Measurements from ENCODE around the gene SIRPB1.
"Not testable (repeated sequence)": the region's sequence is repeated elsewhere in the genome, so short reads cannot be mapped to it uniquely, and the experiment has no call there.

The SIRPB1 gene

DNA sequence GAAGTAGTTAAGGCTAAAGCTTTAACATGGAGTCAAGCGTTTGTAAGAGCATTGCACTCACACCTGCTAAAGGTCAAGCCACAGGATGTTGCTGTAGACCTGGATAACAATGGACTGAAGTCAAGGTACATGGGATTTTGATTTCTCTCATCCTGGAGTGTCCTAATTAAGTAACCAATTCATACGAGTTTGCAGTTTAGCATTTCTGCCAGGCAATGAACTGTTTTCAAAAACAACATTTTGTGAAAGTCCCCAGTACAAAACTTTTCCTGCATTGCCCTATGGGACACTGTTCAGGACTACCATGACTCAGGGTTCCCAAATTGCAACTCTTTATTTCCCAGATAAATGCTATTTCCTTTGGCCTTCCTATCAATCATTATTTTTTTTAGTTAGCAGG, 17.4 kb upstream of the SIRPB1 start:
- DNase-seq (ENCODE audit: low read depth in 4 of 4, low spot score in 1 of 4) = no peak

DNA sequence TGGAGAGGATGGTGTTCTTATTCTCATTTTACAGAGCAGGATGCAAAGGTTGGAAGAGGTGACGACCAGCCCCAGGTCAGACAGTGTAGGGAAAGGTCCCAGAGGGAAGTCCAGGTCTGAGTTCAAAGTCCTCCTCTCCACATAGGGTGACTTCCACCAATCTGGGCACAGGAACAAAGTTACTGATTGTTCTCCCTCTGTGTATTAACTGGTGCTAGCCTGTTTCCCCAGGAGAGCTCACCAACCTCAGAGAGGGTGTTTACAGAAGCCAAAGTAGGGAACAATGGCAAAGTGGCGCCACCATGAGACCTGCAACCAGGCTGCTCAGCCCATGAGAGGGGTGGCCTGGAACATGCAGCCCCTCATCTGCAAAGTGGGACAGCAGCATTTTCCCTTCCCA, 16.8 kb upstream of the SIRPB1 start:
- no peak for DNase-seq (ENCODE audit: low read depth in 4 of 4, low spot score in 1 of 4)

DNA sequence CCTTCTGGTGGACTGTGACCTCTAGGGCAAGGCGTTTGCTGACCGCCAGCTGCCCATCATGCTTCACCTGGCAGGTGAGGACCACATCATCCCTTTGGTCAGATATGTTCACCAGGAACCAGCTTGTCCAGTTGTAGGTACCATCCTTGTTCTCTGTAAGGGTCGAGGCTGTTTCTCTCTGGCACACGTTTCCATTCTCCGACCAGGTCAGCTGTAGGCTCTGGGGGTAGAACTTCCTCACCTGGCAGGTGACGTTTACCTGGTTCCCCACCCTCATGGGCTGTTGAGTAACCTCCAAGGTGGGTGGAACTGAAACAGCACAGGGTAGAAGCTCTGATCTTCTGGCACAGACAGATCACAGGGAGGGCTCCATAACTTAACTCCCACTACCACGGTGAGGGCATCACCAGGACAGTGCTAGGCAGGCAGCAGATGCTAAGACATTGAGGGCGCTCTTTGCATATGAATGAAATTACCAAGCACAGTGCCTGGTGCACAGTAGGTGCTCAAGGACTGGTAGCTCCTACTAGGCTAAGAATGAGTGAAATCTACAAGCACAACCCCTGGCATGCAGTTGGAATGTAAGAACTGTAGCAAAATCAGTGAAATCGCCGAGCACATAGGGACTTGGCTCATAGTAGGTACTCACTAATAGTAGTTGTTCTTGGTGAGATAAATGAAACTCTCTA, 15.6 kb upstream of the SIRPB1 start:
- DNase-seq (ENCODE audit: low read depth in 4 of 4, low spot score in 1 of 4) = no peak

DNA sequence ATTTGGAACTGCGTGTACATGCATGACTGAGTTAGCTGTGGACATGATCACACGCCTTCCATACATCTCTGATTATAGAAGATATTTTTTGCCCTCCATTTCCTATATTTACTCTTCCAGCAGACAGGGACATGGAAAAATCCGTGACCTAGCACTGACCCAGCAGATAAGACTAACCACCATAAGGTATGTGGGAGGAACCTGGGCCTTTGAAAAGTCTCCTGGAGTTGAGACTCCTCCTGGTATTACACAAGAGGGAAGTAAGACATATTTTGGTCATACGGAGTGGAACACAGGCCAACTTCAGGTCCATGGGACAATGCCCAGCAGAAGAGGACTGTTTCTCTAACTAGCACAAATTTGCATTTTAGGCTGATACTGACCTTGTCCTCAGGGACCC, 13.7 kb upstream of the SIRPB1 start:
- DNase-seq (ENCODE audit: low read depth in 4 of 4, low spot score in 1 of 4) = no peak

DNA sequence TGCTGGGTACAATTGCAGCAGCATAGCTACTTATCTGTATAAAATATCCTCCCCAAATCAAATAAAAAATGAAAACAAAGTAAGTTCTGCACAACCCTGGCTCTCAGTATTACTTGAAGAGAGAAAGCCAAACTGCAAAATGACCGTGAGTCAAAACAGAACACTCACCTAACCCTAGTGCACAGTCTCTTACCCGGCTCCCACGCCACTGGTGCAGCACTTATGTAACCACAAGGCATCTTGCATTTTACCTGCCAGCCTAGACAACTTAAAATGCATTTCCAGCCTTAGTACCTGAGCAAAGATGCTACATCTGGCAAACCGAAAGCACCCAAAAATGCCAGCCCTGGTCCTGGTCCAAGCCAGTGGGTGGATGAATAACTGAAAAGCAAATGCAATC, 12.4 kb upstream of the SIRPB1 start:
- DNase-seq (ENCODE audit: low read depth in 4 of 4, low spot score in 1 of 4) = peak in 1 of 4 experiments; percentile 30

DNA sequence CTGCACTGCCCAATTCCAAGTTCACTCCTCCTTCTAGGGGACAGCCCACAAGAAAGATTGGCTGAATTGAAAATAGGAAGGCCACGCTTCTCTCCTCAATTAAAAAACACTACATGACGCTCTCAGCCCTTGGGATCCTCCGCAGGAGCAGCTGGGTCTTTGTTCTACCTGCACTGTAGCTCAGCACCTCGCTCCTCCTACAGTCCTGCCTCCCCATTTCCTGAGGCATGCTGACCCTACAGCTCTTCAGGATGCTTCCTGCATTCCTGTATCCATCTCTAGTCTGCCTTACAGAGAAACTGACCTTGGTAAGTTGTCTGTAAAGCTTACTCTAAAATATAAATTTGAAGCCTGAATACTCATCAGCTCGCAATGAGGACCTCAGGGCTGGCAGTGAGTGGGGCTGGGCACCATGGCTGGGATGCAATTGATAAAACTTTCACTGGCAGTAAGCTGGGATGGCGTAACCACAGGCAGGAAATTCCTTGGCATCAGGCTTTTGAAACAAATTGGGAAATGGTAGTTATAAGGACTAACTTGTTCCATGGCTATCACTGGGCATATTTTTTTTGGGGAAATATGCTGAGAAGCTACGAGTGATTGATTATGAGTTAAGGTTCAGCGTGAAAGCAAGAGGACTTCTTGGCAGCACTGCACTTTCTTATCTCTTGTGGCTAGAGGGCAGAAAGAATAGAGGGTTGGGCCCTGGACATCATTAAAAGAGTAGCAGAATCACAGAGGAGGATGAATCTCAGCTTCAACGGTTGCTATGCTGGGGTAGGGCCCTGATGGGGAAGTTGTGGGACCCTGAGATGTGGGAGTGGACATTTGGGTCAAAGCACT, 11.7 kb upstream of the SIRPB1 start:
- no peak for DNase-seq (ENCODE audit: low read depth in 4 of 4, low spot score in 1 of 4)

DNA sequence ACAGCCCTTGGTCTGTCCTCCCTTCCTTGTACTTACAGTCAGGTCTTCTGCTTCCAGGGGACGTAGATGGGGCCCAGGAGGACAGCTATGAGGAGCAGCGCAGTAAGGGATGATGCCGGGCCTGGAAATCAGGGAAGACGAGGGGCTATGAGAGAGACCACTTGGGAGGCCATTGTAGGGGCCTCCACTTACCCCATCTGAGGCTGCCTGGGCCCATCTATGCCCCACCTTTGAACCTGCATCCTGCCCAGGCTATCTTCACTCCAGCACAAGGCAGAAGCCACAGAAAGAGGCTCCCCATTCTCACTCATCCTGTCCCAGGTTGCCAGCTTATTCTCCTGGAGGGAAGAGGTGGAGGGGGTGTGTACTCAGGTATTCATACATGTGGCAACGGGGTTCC, 10.4 kb upstream of the SIRPB1 start:
- DNase-seq (ENCODE audit: low read depth in 4 of 4, low spot score in 1 of 4) = no peak

DNA sequence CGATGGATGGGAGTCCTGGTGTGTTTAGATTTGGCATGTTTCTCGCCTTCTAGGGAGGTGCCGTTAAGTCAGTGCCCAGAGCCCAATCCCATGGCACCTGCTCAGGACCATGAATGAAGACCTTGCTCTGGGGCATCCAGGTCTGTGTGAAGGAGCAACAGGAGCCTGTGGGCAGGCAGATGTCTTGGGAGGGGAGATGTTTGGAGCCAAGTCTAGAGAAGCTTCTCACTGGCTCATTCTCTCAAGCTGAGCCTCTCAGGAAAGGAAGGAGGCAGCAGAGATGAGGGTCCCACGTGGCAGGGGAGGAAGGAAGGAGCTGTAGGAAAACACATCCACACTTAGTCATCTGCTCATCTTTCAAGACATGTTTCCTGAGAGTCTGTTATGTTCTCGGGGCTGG, 9.5 kb upstream of the SIRPB1 start:
- DNase-seq (ENCODE audit: low read depth in 4 of 4, low spot score in 1 of 4) = no peak

DNA sequence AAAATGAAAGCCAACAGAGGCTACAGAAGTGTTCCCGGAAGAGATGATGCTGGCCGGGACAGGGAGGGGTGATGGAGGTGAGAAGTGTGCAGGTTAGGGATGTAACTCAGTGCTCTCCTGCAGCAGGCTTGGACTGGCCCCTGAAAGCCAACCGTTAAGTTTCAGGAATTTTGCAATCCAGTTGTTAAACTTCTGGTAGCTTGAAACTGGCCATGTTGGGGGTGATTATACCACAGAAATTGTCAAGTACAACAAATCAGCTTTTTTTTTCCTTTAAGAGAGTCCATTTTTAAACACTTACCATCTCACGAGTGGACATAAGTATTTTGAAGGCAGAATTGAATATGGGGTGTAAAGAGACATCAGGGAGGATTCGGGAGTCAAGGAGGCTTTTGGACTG, 8.8 kb upstream of the SIRPB1 start:
- no peak for DNase-seq (ENCODE audit: low read depth in 4 of 4, low spot score in 1 of 4)

DNA sequence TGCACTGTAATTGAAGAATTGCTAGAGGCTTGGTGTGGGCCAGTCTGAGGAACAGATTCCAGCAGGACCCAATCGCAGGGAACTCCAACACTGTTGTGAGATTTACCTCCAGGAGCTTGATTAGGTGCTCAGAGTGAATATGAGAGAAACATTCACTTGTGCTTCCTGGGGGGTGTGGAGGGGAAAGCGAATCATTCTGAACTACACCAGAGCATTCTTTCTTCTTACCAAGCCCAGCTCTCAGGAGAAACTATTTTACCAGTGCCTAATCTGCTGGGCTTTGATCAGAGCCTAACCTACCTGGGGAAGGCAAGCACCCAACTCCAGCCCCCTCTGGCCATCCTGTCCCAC, 7.4 kb upstream of the SIRPB1 start:
- no peak for DNase-seq (ENCODE audit: low read depth in 4 of 4, low spot score in 1 of 4)

DNA sequence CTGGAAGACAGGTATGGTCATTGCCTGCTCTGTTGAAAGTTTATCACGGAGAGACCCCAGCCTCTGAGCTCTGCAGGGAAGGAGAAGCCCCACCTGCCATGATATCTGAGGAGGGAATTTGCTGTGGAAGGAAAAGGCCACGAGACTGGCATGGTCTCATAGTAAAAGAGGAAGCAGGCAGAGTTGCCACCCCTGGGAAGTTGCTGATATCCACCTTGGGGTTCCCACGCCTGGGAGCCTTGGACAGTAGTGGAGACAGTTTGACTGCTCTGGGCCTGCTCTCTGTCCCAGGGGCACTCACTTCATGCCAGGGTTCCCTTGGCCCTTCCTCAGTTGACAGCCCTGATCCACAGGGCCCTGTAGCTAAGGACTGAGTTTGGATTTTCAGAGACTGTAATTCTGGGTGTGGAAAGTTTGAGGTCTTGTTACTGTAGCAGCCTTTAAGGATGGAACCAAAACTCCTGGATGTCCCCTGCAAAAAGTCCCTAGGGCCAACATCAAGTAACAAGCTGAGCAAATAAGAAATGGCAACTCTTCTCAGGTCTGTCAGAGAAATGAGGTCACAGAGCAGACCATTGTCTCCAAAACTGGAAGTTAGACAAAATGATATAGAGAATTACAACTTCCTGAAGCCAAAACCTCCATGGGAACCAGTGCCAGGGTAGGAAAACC, 6.9 kb upstream of the SIRPB1 start:
- no peak for DNase-seq (ENCODE audit: low read depth in 4 of 4, low spot score in 1 of 4)

DNA sequence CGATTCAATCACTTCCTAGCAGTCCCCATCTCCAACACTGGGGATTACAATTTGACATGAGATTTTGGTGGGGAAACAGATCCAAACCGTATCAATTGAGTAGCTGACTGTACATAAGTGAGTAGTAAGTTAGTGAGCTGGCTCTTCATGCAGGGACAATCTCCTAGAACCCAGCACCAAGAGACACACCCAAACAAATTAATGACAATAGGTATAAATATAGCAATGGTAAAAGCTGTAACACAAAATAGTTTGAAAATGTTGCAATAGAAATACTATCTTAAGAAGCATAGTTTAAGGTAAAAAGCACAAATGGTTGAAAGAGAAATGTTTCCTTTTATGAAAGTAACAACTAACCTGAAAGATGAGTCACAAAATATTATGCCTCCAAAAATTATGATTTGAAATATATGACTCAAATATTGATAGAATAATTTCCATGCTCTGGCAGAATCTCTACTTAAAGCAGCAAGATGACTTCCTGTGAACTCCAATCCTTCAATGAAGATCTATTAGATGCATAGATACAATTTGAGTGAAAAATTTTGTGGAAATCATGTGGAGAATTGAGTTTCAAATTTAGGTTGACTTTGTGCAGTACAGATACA, 5.4 kb upstream of the SIRPB1 start:
- no peak for DNase-seq (ENCODE audit: low read depth in 4 of 4, low spot score in 1 of 4)

DNA sequence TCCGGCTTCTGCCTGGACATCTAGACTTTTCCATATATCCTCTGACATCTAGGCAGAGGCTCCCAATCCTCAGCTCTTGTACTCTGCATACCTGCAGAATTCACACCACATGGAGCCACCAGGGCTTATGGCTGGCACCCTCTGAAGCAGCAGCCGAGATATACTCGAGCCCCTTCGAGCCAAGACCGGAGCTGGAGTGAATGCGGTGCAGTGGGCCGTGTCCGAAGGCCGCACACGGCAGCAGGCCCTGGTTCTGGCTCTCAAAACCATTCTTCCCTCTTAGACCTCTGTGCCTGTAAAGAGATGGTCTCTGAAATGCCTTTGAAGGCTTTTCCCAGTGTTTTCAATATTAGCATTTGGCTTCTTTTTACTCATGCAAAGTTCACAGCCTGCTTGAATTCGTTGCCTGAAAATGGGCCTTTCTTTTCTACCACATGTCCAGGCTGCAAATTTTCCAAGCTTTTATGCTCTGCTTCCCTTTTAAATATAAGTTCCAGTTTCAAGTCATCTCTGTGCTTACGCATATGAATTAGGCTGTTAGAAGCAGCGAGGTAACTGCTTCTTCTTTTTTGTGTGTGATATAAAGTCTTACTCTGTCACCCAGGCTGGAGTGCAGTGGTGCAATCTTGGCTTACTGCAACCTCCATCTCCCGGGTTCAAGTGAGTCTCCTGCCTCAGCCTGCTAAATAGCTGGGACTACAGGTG, 3.8 kb upstream of the SIRPB1 start:
- DNase-seq (ENCODE audit: low read depth in 4 of 4, low spot score in 1 of 4) = no peak

DNA sequence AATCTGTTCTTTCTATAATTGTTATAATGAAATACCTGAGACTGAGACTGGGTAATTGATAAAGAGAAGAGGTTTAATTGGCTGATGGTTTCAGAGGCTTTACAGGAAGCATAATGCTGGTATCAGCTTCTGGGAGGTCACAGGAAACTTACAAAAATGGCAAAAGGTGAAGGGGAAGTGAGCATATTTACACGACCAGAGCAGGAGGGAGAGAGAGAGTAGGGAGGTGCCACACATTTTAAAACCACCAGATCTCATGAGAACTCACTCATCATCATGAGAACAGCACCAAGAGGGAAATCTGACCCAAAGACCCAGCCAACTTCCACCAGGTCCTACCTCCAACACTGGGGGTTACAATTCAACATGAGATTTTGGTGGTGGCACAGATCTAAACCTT, 2.6 kb upstream of the SIRPB1 start:
- no peak for DNase-seq (ENCODE audit: low read depth in 4 of 4, low spot score in 1 of 4)

DNA sequence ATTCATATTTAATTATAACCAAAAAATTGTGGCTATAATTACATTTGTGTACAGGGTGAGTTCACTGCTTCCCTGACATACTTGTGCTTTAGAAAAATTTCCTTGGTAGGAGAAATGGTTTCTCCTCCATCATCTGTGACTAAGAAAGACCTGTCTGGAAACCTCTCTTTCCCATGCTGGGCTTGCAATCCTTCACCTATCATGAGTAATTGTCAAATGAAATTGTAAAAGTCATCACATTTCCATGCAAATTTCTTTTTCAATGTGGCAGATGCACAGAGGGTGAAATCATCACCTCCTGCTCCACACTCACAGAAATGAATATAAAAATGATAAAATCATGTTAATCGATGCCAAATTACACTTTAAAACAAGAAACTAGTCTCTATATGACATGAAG, 1.5 kb upstream of the SIRPB1 start:
- DNase-seq (ENCODE audit: low read depth in 4 of 4, low spot score in 1 of 4) = no peak

DNA sequence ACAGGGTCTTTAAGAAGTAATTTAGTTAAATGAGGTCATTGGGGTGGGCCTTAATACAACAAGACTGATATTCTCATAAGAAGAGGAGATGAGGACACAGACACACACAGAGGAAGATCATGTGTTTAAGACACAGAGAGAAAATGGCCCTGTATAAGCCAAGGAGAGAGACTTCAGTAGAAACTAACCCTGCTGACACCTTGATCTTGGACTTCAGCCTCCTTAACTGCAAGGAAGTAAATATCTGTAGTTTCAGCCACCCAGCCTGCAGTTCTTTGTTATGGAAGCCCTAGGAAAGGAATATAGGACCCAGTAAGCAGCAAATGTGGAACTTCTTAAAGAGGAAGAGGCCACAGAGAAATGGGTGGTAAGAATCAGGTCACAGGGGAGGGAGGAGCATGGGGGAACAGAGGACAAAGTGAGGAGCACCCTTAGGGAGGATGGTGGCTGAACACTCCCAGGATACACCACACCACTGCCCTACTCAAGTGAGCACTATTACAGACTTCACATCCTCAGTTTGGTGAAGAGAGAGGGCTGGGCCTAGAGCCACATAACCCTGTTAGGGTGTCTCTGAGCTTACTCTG, 762 bp downstream of the SIRPB1 start:
- DNase-seq (ENCODE audit: low read depth in 4 of 4, low spot score in 1 of 4) = no peak

DNA sequence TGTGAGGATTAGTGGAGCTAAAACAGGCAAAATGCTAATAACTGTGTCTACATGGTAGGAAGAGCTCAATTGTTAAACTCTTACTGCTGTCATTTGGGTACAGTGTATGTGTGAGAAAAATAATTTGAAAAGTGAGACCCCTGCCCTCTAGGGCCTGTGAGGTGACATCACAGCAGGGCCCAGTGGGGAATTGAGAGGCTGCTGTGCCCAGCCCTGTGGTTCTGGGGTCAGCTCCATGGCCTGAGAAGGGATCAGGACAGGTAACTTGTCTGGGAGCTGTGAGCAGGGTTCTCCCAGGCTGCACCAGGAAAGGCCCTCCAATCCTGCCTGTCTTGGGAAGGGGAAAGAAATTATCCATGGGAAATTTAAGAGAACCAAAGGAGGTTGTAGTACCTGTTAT, 1.3 kb downstream of the SIRPB1 start:
- DNase-seq (ENCODE audit: low read depth in 4 of 4, low spot score in 1 of 4) = no peak

DNA sequence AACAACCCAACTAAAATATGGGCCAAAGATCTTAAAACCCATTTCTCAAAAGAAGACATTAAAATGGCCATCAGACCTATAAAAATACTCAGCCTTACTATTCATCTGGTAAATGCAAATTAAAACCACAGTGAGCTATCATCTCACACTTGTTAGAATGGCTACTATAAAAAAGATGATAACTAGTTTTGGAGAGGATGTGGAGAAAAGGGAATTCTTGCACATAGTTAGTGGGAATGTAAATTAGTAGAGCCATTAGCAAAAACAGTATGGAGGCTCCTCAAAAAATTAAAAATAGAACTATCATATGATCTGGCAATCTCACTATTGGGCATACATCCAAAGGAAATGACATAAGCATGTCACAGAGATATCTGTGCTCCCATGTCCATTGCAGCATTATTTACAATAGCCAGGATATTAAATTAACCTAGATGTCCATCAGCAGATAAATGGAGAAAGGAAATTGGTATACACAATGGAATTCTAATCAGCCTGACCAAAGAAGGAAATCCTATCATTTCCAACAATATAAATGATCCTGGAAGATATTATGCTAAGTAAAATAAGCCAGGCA, 2.9 kb downstream of the SIRPB1 start:
- no peak for DNase-seq (ENCODE audit: low read depth in 4 of 4, low spot score in 1 of 4)

DNA sequence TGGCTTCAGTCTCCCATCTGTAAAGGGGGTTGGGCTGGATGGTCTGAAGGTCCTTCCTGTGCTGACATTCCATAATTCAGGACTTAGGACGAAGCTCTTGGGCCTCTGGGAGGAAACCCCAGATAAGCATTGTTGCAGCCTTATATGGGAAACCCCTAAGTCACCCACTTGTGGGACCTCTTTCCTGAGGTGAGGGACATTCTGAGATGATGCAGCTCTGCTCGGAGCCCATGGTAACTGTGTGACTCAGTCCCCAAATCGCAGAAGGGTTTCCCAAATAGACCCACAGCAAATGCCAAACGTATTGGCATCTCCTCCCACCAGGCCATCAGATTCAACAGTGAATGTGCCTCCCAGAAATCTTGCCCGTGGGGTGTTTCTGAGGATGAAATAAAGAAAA, 9.4 kb downstream of the SIRPB1 start:
- DNase-seq (ENCODE audit: low read depth in 4 of 4, low spot score in 1 of 4) = not testable (repeated sequence)

DNA sequence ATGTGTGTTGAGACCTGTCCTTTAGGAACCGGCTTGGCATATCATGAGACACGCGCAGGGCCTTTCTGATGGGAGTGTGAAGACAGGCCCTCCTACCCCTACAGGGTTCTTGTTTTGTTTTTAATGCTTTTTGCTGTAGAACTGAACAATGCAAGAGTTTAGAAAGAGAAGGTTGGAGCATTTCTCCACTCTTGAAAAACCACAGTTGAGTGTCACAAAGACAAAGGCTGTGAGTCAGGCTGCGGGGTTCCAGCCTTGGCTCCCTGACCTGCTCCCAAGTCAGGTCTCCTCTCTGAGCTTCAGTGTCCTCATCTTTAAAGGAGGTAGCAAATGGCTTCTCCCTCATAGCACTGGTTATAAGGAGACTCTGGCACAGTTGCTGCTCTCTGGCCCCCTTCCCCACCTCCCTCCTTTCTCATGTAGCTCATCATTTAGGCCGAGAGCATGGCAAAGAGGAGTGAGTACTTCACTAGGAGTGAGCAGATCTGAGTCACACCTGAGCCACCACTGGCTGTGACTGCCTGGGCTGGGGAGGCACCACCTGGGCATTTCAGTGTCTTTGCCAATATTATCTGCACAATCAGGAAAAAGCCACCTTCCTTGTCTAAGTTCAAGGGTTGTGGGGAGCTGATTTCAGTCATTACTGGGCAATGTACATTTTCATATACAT, 11.0 kb downstream of the SIRPB1 start:
- DNase-seq (ENCODE audit: low read depth in 4 of 4, low spot score in 1 of 4) = not testable (repeated sequence)
